COLO668 (cell line): Measurements from ENCODE around the gene SFPQ.
"Not testable (repeated sequence)": the region's sequence is repeated elsewhere in the genome, so short reads cannot be mapped to it uniquely, and the experiment has no call there.

Experiments
- DNase-seq: peaks from one replicate; lab custom pipeline; 2025; ENCODE audit not compliant: unreplicated experiment; lab: John Stamatoyannopoulos, UW

The SFPQ gene

DNA sequence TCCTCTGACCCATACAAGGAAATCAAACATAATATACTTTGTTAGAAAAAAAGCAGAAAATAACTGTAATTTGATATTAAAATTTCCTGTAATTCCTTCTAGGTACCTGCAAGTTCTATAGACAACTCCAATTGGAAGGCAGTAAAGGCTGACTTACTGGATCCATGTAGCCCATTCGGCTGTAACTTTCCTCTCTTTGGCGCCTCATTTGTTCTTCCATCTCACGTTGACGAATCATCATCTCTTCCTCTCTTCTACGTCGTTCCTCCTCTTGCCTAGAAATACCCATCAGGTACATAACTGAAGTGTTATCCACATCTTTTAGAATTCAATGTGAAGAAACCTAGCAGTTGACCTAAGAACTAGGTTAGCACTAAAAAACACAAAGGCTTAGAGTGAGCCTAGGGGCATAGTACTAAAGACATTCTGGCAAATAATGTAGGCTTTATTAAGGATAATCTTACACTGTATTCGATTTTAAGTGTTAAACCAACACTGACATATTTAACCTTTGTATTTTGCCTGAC is 5.1 kb downstream of the SFPQ start:
- no peak for DNase-seq

DNA sequence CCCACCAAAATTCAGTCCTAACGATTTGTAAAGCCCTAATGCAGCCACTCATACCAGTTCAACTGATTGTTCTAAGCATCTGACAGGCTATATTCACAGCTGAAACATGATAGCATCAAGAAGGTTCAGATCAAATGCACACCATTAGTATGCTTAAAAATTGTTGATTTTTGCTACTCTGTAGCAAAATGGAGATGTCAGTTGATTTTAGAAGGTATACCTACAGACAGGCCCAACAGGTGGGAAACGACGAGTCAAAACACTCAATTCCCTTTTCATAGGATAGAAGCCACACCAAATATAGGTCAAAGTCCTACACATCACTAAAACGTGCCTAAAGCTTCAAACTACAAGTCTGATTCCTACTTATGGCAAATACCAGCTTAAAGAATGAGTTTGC is 6.7 kb downstream of the SFPQ start:
- DNase-seq = no peak

DNA sequence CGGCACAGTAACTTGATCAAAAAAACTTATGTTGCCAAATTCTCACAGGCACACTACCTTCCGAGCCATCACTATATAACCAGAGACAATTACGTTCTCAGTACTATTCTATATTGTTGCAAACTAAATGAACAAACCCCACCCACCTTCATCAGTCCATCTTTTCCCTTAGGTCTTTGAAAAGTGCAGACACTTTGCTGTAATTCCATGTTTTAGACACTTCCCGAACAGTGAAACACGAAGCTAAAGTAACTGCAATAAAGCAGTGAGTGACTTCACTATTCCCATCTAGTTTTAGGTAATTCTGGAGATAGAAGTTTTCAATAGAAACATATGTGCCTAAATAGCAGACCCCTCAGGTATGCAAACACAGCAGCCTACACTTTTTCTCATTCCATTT is 7.7 kb downstream of the SFPQ start:
- no peak for DNase-seq

DNA sequence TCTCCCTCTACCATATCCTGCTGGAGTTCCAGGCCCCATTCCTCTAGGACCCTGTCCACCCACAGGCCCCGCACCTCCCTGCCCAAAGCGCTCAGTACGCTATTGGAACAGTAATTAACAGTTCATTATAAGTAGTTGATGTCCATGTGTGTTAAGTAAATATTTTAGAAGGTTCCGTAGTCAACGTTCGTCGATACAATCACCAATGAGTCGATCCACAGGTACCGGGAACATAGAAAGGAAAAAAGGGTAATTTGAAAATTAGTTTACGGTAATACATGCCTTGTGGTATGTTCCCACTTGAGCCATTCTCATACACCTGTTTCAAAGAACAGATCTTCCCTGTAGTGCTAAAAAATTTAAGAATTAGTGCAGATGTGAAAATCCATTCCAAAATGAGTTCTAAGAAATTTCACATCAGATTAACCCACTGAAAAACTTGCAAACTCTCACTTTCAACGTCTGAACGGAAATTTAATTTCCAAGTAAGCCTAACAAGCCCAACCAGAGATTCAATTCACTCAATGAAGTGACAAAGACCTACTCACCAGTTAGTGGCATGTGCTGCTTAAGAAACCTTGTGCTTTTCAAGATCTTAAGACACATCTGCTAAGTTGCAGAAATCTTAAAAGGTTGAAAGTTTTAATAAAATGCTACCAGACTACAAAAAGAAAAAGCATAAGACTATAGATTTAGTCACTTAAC is 8.3 kb downstream of the SFPQ start:
- DNase-seq = no peak

DNA sequence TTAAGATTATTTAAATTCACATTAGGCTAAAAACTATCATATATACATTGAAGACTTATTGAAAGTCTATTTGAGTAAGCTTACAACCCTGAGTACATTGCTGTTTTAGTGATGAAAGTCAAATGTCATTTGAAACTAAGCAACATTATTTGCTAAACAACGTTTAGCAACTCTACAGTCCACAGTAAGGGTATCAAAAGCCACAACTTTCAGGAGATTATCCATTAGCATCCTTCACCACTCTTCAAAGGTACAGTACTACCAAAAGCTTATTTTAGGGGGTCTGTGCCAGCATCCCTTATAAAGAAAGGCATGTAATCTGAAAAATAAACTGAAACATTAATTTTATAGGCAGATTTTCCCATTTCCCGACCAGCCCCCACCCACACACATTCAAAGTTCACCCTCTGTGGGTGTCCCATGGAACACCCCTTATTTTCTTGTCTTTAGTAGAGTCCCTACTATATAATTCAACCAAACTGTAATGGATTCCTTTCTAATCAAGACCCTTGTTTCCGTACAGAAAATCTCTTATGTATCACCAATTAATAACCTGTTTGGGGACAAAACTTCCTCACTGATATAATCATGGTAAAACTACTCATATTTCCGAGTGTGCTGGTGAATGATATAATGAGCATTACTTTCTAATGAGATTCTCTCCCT is 11.0 kb downstream of the SFPQ start:
- no peak for DNase-seq

DNA sequence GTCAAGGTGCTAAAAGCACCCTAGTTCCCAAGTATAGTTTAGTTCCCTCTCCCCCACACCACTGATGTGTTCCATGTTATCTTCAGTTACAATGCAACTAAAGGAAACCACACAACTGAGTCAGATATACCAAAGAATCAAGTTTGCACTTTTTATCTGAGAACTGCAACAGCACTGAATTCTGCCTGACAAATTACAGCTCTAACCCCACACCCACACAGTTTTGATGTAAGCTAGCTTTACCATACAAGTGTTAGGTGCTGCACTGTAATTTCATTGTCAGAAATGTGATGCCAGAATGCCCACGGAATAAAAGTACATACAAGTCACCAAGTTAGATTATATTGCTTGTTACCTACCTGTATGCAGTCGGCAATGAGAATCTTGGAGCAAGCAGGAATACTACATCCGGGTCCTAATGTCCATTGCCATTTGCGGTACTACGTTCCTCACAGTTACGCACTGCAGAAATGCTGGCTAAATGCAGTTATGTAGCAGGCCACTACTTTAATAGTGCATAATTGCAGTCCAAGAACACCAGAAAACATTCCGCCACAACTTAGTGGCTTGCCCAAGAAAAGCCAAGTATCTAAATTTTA is 12.1 kb downstream of the SFPQ start:
- DNase-seq = no peak

DNA sequence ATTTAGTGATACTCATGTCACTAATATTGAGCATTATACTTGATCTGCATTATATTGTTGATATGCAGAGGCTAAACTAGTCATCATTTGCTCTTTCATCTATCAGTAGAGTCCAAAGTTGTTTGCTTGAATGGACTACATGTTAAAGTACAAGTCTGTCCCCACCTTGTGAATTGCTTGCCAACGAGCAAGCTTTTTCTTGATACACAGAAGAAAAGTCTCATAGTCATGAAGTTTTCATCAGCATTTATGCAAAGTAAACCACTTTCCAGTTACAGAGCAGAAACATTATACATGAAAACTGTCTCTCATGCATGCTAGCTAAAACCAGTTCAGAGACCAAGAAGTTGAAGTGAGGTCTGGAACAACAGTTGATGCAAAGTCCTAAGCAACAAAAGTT is 13.0 kb downstream of the SFPQ start:
- DNase-seq = no peak

DNA sequence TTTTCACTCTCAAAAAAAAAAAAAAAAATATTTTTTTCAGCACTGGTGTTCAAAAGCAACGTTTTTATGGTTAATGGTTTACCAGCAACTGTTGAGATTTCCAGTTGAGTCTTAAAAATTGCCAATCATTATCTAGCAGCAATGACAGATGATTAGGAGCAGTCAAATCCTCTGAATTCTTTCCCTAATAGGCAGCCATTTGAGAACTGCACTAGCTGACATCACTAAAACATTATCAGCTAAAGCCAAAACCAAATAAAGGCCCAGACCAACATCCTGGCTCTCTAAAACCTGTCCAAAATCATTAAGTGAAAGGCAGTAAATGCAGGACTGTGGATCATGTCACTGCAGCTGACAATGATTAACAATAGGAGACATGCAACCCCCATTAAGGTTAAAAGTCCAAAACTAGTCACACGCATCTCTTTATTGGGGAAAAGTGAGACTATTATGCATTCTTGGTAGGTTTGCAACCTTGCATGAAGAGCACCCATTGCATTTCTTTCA is 14.0 kb downstream of the SFPQ start:
- no peak for DNase-seq

DNA sequence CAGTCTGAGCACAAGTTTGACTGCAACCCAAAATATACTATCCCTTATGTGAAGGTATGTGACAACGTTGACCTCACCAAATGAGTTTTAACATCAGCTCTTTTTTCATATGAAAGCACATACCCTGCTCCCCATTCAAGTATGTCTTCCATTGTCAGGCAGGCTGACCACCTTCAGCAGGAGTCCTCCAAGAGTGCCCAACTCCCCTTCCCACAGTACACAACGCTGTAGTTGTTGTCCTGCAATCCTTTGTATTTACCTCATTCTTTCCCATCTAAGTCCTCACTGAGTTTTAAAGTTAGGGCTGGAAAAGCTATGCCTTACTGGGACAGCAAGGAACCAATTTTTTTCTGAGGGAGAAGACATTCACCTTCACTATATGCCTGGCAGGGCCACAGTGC is 14.7 kb downstream of the SFPQ start:
- no peak for DNase-seq

DNA sequence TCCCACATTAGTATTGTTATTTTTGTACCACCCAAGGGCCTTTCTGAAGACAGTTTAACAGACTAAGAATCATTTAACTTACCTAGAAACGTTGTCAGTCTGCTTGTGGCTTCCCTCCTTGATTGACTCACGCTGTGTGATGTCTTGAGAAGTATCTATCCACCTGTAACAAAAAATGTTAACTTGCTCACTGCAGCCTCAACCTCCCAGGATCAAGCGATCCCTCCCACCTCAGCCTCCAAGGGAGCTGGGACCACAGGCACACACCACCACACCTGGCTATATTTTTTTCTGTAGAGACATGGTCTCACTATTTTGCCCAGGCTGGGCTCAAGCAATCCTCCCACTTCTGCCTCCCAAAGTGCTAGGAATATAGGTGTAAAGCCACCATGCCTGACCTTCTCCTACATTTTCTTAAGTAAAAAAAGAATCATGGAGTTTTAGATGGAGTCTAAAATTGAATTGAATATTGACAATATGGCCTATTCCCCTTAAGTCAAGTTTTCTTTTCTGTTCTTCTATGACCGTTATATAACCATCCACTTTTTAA is 15.6 kb downstream of the SFPQ start:
- no peak for DNase-seq

DNA sequence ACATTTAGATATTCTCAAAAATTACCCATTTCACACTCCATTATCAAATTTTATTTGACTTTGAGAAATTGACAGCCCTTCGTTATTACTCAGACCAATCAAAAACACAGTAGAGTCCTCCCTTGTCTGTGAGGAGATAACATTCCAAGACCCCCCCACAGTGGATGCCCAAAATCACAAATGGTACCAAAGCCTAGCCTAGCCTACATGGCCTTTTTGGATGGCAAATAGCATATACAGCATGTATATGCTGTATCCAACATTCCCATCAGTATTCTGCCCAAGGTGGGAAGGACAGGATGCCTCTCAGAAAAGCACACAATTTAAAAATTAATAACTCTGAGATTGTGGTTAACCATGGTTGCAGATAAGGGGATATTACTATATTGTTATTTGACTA is 17.3 kb downstream of the SFPQ start:
- DNase-seq = no peak

DNA sequence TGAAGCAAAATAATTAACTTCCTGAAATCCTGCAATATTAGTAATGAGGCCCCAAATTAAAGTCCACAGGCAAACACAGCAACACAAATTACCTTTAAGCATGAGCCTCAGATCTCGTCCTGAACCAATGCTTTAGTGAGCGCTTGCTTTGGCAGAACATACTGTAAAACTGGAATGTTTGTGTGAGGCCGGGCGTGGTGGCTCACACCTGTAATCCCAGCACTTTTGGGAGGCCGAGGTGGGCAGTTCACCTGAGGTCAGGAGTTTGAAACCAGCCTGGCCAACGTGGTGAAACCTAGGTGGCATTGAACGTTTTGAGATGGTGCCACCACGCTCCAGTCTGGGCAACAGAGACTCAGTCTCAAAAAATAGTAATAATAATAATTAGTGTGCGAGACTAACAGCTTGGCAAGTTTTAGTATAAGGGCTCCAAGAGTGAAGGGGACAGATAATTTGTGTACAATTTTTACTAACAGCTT is 17.8 kb downstream of the SFPQ start:
- no peak for DNase-seq

DNA sequence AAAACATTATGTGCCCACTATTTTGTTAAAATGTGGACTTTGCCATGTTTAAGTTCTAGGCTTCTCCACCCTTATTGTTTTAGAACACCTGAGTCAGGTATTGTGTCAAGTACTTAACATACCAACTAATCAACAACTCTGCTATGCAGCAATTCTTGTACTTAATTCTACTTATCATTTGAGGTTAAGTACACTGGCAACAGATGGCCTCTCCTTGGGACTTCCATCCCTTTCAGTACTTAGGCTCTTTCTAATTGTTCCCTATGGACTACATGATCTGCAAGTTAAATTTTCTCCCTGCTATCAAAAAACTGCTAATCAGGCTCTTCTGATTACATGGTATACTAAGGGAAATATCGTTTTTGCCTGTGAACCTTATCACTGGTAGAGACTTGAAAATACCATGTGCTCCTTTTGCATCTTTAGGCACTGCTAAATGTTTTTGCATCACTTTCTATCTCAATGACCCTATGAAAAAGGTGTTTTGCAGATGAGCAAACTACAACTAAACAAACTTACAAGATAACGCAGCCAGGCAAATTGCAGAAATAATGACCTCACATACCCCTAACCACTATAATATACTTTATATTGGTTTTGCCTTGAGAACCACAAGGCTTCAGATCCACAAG is 18.9 kb downstream of the SFPQ start:
- DNase-seq = no peak

DNA sequence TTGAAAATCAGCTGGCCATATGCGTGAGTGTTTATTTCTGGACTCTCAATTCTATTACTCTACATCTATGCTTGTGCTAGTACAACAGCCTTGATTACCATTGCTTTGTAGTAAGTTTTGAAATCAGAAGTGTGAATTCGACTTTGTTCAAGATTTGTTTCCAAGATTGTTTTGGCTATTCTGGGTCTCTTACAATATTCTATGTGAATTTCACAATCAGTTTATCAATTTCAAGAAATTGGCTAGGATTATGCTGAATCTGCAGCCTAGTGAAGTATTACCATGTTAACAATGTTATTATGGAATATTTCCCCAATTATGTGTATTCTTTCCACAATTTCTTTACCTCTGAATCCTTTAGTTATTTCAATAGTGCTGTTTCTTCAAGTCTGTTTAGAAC is 19.5 kb downstream of the SFPQ start:
- no peak for DNase-seq

DNA sequence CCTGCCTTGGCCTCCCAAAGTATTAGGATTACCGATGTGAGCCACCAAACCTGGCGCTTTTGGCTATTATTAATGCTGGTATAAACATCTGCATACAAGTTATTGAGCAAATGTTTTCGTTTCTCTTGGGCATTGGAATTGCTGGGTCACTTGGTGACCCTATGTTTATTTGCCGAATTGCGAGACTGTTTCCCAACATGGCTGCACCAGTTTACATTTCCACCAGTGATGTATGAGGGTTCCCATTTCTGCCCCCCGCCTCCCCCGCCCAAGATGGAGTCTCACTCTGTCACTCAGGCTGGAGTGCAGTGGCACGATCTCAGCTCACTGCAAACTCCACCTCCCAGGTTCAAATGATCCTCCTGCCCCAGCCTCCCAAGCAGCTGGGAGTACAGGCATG is 20.9 kb downstream of the SFPQ start:
- DNase-seq = no peak

DNA sequence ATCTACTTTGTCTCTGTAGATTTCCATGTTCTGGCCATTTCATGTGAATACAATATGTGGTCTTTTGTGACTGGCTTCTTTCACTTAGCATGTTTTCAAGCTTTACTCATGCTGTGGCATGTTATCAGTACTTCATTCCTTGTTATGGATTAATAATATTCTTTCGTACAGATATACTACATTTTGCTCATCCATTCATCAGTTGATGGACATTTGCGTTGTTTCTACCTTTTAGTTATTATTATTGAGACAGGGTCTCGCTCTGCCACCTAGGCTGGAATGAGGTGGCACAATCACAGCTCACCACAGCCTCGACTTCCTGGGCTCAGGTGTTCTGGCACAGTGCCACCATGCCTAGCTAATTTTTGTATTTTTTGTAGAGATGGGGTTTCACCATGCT is 21.4 kb downstream of the SFPQ start:
- DNase-seq = no peak

DNA sequence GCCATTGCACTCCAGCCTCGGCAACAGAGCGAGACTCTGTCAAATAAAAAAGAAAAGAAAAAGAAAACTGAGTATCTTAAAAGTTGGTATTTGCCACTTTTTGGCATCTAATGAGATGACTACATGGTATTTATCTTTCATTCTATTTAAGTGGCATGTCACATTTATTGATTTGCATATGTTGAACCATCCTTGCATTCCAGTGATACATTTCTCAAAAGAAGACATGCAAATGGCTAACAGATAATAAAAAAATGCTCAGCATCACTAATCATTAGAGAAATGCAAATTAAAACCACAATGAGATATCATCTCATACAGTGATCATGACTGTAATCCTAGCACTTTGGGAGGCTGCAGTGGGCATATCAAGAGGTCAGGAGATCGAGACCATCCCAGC is 28.1 kb downstream of the SFPQ start:
- DNase-seq = no peak

DNA sequence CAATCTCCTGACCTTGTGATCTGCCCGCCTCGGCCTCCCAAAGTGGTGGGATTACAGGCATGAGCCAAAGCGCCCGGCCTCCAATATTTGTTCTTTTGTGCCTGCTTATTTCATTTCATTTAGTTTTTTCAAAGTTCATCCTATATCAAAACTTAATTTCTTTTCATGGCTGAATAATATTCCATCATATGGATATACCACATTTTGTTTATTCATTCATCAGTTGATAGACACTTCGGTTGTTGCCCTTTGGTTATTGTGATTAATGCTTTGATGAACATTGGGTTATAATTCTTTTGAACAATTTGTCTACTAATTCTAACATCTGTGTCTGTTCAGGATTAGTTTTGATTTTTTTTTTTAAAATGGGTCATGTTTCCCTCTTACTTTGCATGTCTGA is 41.7 kb downstream of the SFPQ start:
- no peak for DNase-seq

DNA sequence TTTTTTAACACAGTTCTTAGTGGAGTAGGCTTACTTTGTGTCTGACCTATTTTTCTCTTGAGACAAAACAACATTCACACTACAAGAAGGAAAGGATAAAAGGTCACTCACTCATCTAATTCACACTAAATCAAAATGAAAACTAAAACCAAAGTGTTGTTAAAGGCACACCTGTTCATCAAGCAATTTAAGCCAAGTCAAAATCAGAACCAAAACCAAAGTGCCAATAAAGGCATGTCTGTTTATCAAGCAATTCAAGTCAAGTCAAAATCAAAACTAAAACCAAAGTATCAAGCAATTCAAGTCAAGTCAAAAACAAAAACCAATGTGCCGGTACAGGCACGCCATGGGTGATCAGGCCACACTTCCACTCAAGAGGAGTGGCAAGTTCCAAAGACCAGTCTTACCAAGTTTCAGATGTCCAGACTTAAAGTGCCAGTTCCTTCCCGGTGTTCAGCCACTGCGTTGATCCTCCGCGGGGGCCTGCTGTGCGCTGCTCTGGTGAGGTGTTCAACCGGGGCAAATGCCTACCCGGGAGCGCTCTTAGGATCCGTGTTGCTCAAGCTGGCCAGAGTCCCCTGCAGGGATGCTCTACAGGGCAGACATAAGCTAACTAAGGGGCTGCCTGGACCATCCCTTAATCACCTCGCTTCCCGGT is 46.9 kb downstream of the SFPQ start:
- not testable (repeated sequence) for DNase-seq

DNA sequence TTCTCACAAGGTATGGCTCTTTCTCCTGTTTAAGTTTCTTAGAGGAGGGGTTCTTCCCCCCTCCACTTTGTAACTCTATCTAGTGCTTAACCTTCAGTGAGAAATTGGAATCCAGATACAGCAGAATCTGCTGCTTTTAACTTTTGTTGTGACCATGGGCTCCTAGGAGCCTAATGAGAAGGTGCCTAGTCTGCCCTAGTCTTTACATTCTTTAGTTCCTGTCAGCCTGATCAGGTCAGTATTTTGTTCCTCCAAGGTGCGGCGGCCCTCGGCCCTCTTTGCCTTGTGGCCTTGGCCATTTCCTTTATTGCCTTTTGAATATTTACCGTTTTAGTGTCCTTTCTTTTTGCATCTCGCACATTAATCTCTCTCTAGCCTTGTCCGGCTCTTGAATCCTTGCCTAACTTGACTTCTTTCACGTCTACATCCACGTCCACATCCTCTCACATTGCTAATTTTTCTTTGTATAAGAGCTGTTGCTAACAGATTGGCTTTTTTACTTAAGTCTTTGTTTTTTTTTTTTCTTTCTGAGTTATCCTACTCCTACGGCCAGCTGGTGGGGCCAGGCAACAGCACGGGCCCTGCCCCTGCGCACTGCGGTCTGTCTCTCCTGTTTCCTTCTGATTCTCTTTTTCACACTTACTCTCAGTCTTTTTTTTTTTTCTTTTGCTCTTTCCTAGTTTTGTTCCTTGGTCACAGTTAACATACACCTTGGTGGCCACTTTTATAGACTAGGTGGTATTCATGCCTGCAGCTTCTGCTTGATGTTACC is 49.0 kb downstream of the SFPQ start:
- DNase-seq = no peak
